ENCODE data around the gene NID1. TPM values are rescaled to one million over a fixed set of nuclear protein-coding genes. Genes with fewer than 3 reads are reported as not detected.

The NID1 gene
- total RNA-seq, 4 donors from 2014 or later = 27.9 to 48.4 (median 32.3) TPM

DNA sequence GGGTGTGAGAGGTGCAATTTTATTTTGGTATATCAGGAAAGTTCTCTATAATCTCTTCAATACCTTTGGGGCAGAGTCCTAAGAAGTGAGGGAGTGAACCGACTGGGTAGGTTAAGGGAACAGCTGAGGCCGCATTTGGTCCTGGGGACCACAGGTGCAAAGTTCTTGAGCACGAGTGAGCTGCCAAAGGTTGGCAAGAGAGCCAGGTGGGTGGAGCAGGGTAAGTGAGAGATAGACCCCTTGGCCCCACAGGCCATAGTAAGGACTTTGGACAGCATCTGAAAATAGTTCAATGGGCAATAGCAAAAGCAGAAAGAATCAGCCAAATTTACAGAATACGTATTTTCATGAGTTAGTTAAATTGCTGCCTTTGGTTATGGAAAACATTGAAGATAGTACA, 11.0 kb upstream of the NID1 start:
- whole genome bisulfite sequencing = 85% methylated on average over 4 of the region's 4 CpGs
- DNase-seq (ENCODE audit: low spot score in 2 of 2) = no peak
- no peaks in the 10 kb centered on the region for H3K4me1 ChIP-seq
- no peaks in the 10 kb centered on the region for H3K27me3 ChIP-seq
- H3K36me3 ChIP-seq = no peaks in the 10 kb centered on the region
- TF ChIP-seq, protein P1, sequence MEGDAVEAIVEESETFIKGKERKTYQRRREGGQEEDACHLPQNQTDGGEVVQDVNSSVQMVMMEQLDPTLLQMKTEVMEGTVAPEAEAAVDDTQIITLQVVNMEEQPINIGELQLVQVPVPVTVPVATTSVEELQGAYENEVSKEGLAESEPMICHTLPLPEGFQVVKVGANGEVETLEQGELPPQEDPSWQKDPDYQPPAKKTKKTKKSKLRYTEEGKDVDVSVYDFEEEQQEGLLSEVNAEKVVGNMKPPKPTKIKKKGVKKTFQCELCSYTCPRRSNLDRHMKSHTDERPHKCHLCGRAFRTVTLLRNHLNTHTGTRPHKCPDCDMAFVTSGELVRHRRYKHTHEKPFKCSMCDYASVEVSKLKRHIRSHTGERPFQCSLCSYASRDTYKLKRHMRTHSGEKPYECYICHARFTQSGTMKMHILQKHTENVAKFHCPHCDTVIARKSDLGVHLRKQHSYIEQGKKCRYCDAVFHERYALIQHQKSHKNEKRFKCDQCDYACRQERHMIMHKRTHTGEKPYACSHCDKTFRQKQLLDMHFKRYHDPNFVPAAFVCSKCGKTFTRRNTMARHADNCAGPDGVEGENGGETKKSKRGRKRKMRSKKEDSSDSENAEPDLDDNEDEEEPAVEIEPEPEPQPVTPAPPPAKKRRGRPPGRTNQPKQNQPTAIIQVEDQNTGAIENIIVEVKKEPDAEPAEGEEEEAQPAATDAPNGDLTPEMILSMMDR (IDR thresholded peaks at IDR 0.05) = no peak
- TF ChIP-seq POLR2A (IDR thresholded peaks at IDR 0.05) (no peak), EP300 (IDR thresholded peaks at IDR 0.05) (no peak), POLR2AphosphoS5 (IDR thresholded peaks at IDR 0.05) (no peak)
- H3K4me3 ChIP-seq = no peak overlapping the region
- no peaks in the 10 kb centered on the region for H3K9me3 ChIP-seq
- no peak overlapping the region for H3K27ac ChIP-seq

DNA sequence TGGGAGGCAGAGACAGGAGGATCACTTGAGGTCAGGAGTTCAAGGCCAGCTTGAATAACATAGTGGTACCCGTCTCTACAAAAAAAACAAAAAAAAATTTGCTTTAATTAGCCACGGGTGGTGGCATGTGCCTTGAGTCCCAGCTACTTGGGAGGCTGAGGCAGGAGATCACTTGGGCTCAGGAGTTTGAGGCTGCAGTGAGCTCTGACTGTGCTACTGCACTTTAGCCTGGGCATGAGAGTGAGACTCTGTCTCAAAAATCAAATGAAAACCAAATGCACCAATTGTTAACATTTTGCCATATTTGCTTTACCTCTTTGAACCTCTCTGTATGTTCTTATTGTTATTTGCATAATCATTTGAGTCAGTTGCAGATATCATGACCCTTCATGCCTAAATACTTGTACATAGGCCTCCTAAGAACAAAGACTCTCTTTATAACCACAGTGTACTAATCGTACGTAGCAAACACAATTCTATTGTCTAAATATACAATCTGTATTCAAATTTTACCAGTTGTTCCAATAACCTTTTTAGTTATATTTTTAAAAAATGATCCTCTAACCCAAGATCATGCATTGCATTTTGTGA, 8.5 kb upstream of the NID1 start:
- Histone ChIP-seq H3K4me1 (no peaks in the 10 kb centered on the region), H3K36me3 (no peaks in the 10 kb centered on the region), H3K27ac (no peak overlapping the region), H3K27me3 (no peaks in the 10 kb centered on the region), H3K9me3 (no peaks in the 10 kb centered on the region), H3K4me3 (no peak overlapping the region)
- 87% methylated on average over 4 of the region's 4 CpGs for WGBS
- TF ChIP-seq POLR2AphosphoS5 (IDR thresholded peaks at IDR 0.05) = no peak
- no peak for TF ChIP-seq EP300 (IDR thresholded peaks at IDR 0.05)
- TF ChIP-seq, protein P1 (IDR thresholded peaks at IDR 0.05) = no peak
- no peak for TF ChIP-seq POLR2A (IDR thresholded peaks at IDR 0.05)
- no peak for DNase-seq (ENCODE audit: low spot score in 2 of 2)

DNA sequence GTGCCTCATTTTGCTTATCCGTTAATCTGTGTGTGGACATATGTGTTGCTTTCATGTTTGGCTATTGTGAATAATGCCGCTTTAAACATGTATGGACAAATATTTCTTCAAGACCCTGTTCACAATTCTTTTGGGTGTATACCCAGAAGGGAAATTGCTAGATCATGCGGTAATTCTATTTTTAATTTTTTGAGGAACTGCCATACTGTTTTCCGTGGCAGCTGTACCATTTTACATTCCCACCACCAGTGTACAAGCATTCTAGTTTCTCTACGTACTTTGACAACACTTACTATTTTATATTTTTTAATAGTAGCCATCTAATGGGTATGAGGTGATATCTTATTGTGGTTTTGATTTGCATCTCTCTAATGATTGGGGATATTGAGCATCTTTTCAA, 7.1 kb upstream of the NID1 start:
- 82% methylated on average over 5 of the region's 5 CpGs for WGBS
- Histone ChIP-seq H3K4me3 (no peak overlapping the region), H3K4me1 (no peaks in the 10 kb centered on the region), H3K36me3 (no peaks in the 10 kb centered on the region), H3K27ac (no peak overlapping the region), H3K9me3 (no peaks in the 10 kb centered on the region), H3K27me3 (no peaks in the 10 kb centered on the region)
- DNase-seq (ENCODE audit: low spot score in 2 of 2) = no peak
- no peak for TF ChIP-seq POLR2AphosphoS5 (IDR thresholded peaks at IDR 0.05)
- TF ChIP-seq, protein P1 (IDR thresholded peaks at IDR 0.05) = no peak
- TF ChIP-seq POLR2A (IDR thresholded peaks at IDR 0.05) = no peak
- no peak for TF ChIP-seq EP300 (IDR thresholded peaks at IDR 0.05)

DNA sequence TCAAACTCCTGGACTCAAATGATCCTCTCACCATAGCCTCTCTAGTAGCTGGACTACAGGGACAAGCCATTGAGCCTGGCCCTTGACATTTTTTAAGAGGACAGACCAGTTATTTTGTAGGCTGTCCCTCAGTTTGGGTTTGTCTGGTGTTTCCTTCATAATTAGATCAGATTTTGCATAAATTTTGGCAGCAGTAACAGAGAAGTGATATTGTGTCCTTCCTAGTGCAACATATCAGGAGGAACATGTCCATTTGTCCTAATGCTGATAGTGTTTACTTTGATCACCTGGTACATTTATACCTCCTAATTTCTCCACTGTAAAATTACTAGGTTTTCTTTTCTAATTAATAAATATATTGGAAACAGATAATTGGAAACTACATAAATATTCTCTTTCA, 5.9 kb upstream of the NID1 start:
- H3K9me3 ChIP-seq = no peaks in the 10 kb centered on the region
- DNase-seq (ENCODE audit: low spot score in 2 of 2) = no peak
- no peak for TF ChIP-seq EP300 (IDR thresholded peaks at IDR 0.05)
- TF ChIP-seq POLR2AphosphoS5 (IDR thresholded peaks at IDR 0.05) = no peak
- TF ChIP-seq, protein P1 (IDR thresholded peaks at IDR 0.05) = no peak
- TF ChIP-seq POLR2A (IDR thresholded peaks at IDR 0.05) = no peak
- no peak overlapping the region for H3K4me3 ChIP-seq
- no peaks in the 10 kb centered on the region for H3K27me3 ChIP-seq
- no peaks in the 10 kb centered on the region for H3K36me3 ChIP-seq
- H3K27ac ChIP-seq = no peak overlapping the region
- peaks cover 3% of the 10 kb centered on the region for H3K4me1 ChIP-seq

DNA sequence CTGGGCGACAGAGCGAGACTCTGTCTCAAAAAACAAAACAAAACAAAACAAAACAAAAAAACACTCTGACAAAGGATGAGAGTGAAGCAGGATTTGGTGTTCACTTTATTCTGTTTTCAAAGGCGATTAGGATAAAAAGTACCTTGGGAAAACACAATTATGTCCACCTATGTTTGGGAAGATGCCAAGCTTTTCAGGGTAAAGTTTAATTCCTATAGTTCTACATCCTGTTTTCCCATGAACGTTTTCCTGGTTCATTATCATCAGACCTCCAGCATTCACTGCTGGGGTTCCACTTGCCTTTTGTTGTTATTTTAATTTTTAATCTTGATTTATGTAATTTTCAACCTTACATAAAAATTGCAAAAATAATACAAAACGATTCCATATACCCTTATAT, 4.9 kb upstream of the NID1 start:
- Histone ChIP-seq H3K4me3 (no peak overlapping the region), H3K9me3 (no peaks in the 10 kb centered on the region), H3K36me3 (no peaks in the 10 kb centered on the region), H3K27ac (no peak overlapping the region), H3K27me3 (peaks cover 9% of the 10 kb centered on the region), H3K4me1 (peaks cover 12% of the 10 kb centered on the region)
- WGBS = 85% methylated on average over 5 of the region's 5 CpGs
- TF ChIP-seq, protein P1 (IDR thresholded peaks at IDR 0.05) = no peak
- TF ChIP-seq EP300 (IDR thresholded peaks at IDR 0.05) (no peak), POLR2AphosphoS5 (IDR thresholded peaks at IDR 0.05) (no peak), POLR2A (IDR thresholded peaks at IDR 0.05) (no peak)
- DNase-seq (ENCODE audit: low spot score in 2 of 2) = no peak

All from suprapubic skin (tissue), 4 donors.